Stomach (tissue), 9 donors: ENCODE results near the gene HDGFL2. TPM values are rescaled to one million over a fixed set of nuclear protein-coding genes. Genes with fewer than 3 reads are reported as not detected.

ENCODE experiments used
- DNase-seq, 2 donors: peaks; one replicate each; pipeline versions ENCODE4 v3.0.0 to v3.0.0-alpha.2; 2013 to 2019
- H3K27ac ChIP-seq, 5 donors: fragments of 200-600 bp in 4 of 5; sonication (generic) in 4 of 5; one replicate each; pipeline ENCODE4 v1.5.1; 2013 to 2019; ENCODE audit warnings: mild to moderate bottlenecking in 1 of 5, moderate library complexity in 1 of 5
- H3K27me3 ChIP-seq, 3 donors: fragments of 200-600 bp; sonication (generic); one replicate each; pipeline ENCODE4 v1.5.1; 2017 to 2019; ENCODE audit warnings: mixed run types in 1 of 3
- H3K36me3 ChIP-seq, 4 donors: fragments of 200-600 bp; sonication (generic); 1 replicate in 3 of 4; 2 replicates in 1 of 4; pipeline ENCODE4 v1.5.1; 2016 to 2019
- H3K4me1 ChIP-seq, 4 donors: fragments of 200-600 bp; sonication (generic); one replicate each; pipeline ENCODE4 v1.5.1; 2016 to 2019
- H3K4me3 ChIP-seq, 4 donors: fragments of 200-600 bp; sonication (generic) in 3 of 4; one replicate each; pipeline ENCODE4 v1.5.1; 2016 to 2019; ENCODE audit warnings: mild to moderate bottlenecking in 1 of 4
- H3K9me3 ChIP-seq, 4 donors: fragments of 200-600 bp; sonication (generic); one replicate each; pipeline ENCODE4 v1.5.1; 2016 to 2019
- CTCF ChIP-seq, 7 experiments: fragments of 450-650 bp in 4 of 7; fragments of 200-600 bp in 3 of 7; sonication (generic) in 3 of 7; IDR thresholded peaks; one replicate each; pipeline ENCODE4 v1.5.1; 2016 to 2019; ENCODE audit warnings: antibody characterized with exemption in 7 of 7, control low read depth in 2 of 7, mild to moderate bottlenecking in 1 of 7
- EP300 ChIP-seq: sonication (generic); formaldehyde crosslinking; IDR thresholded peaks from one replicate; pipeline ENCODE4 v1.6.1; 2017; ENCODE audit warnings: antibody characterized with exemption
- POLR2A ChIP-seq, 4 donors: fragments of 450-650 bp; IDR thresholded peaks; one replicate each; pipeline ENCODE4 v1.6.1; 2016; ENCODE audit warnings: antibody characterized with exemption in 4 of 4, control low read depth in 2 of 4, mild to moderate bottlenecking in 1 of 4, moderate library complexity in 1 of 4
- POLR2AphosphoS5 ChIP-seq, 3 donors: sonication (generic); formaldehyde crosslinking; IDR thresholded peaks; one replicate each; pipeline ENCODE4 v1.6.1; 2016; ENCODE audit warnings: antibody characterized with exemption in 3 of 3
- WGBS, 5 donors: extraction: QIAGEN DNeasy Blood & Tissue Kit in 3 of 5; methylation state at CpG; one replicate each; pipeline versions ENCODE4 v1.1.5 to v1.1.7; 2013 to 2018; 5-methylcytosine and 5-hydroxymethylcytosine counted together
- intact Hi-C: fragments of 100-400 bp; cut with DNase I; formaldehyde crosslinking; loops from one replicate; pipeline ENCODE4 v1.15.1; 2023; ENCODE audit warnings: low total_unique reads
- polyA plus RNA-seq, 3 donors: library from polyadenylated mRNA; stranded (reverse); fragments of 200-250 nt; gene quantifications; one replicate each; pipeline ENCODE4 v1.2.3, GENCODE V29; 2013
- total RNA-seq, 5 donors: library from RNA; depleted of rRNA; stranded (reverse); fragments of >200 nt; gene quantifications; one replicate each; pipeline versions ENCODE4 v1.1.0 to v1.2.3, GENCODE V29; 2014 to 2016
- donor health status: healthy with polysubstance abuse.
- donor health status: Bipolar disorder and iron deficiency.
- donor health status: healthy.

Gene HDGFL2
- total and polyA plus RNA-seq, 8 donors, result 25.5 to 127 (median 35.0) TPM

DNA sequence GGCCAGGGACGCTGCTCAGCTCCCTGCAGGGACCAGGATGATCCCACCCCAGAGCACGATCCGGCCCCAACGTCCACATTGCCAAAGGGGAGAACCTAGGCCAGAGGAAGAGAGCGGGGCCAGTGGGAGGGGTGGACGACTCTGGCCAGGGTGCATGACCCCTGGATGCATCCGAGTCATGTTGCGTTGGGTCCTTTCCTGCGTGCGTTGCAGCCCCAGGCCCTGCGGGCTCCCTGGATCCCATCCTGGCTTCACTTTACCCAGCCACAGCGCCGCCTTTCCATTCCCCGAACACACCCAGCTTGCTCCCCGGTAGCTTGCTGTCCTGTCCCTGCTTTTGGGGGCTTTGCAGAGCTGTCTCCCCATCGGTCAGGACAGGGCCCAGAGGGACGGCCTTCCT, 35.7 kb downstream of the HDGFL2 start:
- WGBS, 5 donors, result 75 to 88% (median 85%) methylated on average over 16 to 17 of the region's 17 CpGs

GRCh38 chr19:4508698-4509097, 36.6 kb downstream of the HDGFL2 start:
- Histone ChIP-seq H3K27ac (no peak overlapping the region), H3K4me1 (peaks cover 0 to 5% (median 0%) of the 10 kb centered on the region in 4 donors), H3K36me3 (peaks cover 5 to 64% (median 46%) of the 10 kb centered on the region in 4 donors), H3K27me3 (no peaks in the 10 kb centered on the region), H3K4me3 (no peak overlapping the region), H3K9me3 (no peaks in the 10 kb centered on the region)
- 82 to 95% (median 93%) methylated on average over 20 to 21 of the region's 21 CpGs for WGBS, 5 donors
- TF ChIP-seq EP300, result no peak
- TF ChIP-seq CTCF (IDR thresholded peaks at IDR 0.05), result no peak
- TF ChIP-seq POLR2AphosphoS5 (IDR thresholded peaks at IDR 0.05), result no peak
- TF ChIP-seq POLR2A (IDR thresholded peaks at IDR 0.05), result no peak
- intact Hi-C loops, result no loop called here
- no peak for DNase-seq

More for the DNA sequence above, 35.7 kb downstream of the HDGFL2 start:
- intact Hi-C loops, result no loop called here
- no peak for TF ChIP-seq CTCF (IDR thresholded peaks at IDR 0.05)
- no peak for TF ChIP-seq POLR2A (IDR thresholded peaks at IDR 0.05)
- no peak for TF ChIP-seq EP300
- TF ChIP-seq POLR2AphosphoS5 (IDR thresholded peaks at IDR 0.05), result no peak
- Histone ChIP-seq H3K9me3 (no peaks in the 10 kb centered on the region), H3K36me3 (peaks cover 5 to 66% (median 49%) of the 10 kb centered on the region in 4 donors), H3K27ac (no peak overlapping the region), H3K4me1 (peaks cover 0 to 5% (median 0%) of the 10 kb centered on the region in 4 donors), H3K27me3 (no peaks in the 10 kb centered on the region), H3K4me3 (no peak overlapping the region)
- DNase-seq, result no peak

DNA sequence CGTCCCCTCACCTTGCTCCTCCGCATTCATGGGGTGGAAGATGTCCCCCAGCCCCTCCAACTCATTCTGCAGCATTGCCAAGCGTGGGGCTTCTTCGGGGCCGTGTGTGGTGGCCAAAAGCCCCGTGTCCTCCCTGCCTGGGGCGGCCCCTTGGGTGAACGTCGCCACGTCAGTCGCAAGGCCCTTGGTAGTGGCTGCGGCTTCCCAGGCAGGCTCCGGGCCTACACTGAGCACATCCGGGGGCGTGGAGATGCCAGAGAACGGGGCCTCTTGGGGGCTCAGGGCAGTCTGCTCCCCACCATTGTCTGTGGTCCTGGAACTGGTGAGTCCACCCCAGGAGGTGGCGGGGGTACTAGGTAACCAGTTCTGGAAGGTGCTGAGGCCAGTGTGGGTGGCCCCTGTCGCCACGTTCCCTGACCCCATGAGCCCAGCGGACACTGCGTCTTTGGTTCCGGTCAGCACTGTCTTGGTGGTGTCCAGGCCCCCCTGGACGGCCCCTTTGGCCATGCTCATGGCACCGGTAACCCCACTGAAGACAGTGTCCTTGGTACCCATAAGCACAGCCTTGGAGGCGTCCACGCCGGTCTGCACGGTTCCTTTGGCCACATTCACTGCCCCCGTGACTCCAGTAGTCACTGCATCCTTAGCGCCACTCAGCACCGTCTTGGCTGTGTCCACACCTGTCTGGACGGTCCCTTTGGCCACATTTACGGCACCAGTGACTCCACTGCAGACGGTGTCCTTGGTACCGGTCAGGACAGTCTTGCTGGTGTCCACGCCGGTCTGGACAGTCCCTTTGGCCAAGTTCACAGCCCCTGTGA, 38.5 kb downstream of the HDGFL2 start:
- Histone ChIP-seq H3K9me3 (no peaks in the 10 kb centered on the region), H3K27me3 (no peaks in the 10 kb centered on the region), H3K27ac (no peak overlapping the region), H3K4me3 (no peak overlapping the region), H3K36me3 (peaks cover 0 to 49% (median 27%) of the 10 kb centered on the region in 4 donors), H3K4me1 (no peaks in the 10 kb centered on the region)
- TF ChIP-seq EP300, result no peak
- no peak for TF ChIP-seq POLR2A (IDR thresholded peaks at IDR 0.05)
- no peak for TF ChIP-seq POLR2AphosphoS5 (IDR thresholded peaks at IDR 0.05)
- 88 to 93% (median 90%) methylated on average over 29 to 37 of the region's 37 CpGs for WGBS, 5 donors
- intact Hi-C loops, result no loop called here
- DNase-seq, result no peak

GRCh38 chr19:4511300-4512054, 39.4 kb downstream of the HDGFL2 start:
- no peak for DNase-seq
- H3K36me3 ChIP-seq, result peaks cover 0 to 48% (median 20%) of the 10 kb centered on the region in 4 donors
- H3K4me1 ChIP-seq, result peaks cover 0 to 3% (median 2%) of the 10 kb centered on the region in 4 donors
- TF ChIP-seq POLR2A (IDR thresholded peaks at IDR 0.05) (no peak), POLR2AphosphoS5 (IDR thresholded peaks at IDR 0.05) (no peak), CTCF (IDR thresholded peaks at IDR 0.05) (no peak), EP300 (no peak)
- no peaks in the 10 kb centered on the region for H3K27me3 ChIP-seq
- H3K4me3 ChIP-seq, result no peak overlapping the region
- no peak overlapping the region for H3K27ac ChIP-seq
- 84 to 90% (median 87%) methylated on average over 26 to 27 of the region's 27 CpGs for WGBS, 5 donors
- no peaks in the 10 kb centered on the region for H3K9me3 ChIP-seq
- intact Hi-C loops, result no loop called here
